Measurements from ENCODE around the gene TIPARP.

Gene TIPARP

GRCh38 chr3:156674046-156674910, at the start of gene TIPARP:
Gene TIPARP, plus strand, starts transcription at chr3:156674590. Its CDS starts 3,108 bp downstream, at chr3:156677698.
- Histone ChIP-seq H3K4me3 (ENCODE audit: low read depth in 1 of 2, low read length in 2 of 2) (peak within 1 kb of the TSS; percentile 84 to 86), H3K4me1 (ENCODE audit: control insufficient read depth in 1 of 2, insufficient read depth in 2 of 2, low read length in 2 of 2) (peaks cover 28 to 32% of the 10 kb centered on the region in 2 donors)

GRCh38 chr3:156626104-156626503, 48.3 kb upstream of the TIPARP start:
- Histone ChIP-seq H3K36me3 (ENCODE audit: control insufficient read depth in 1 of 2, insufficient read depth in 2 of 2, low read length in 2 of 2) (no peaks in the 10 kb centered on the region), H3K27ac (ENCODE audit: low read depth, low read length) (no peak overlapping the region), H3K27me3 (ENCODE audit: control insufficient read depth in 1 of 2, insufficient read depth in 2 of 2, low read length in 2 of 2) (no peaks in the 10 kb centered on the region)

More at GRCh38 chr3:156674046-156674910, at the start of gene TIPARP:
- H3K27me3 ChIP-seq (ENCODE audit: control insufficient read depth in 1 of 2, insufficient read depth in 2 of 2, low read length in 2 of 2), result no peaks in the 10 kb centered on the region
- peak within 1 kb of the TSS; percentile 97 for H3K27ac ChIP-seq (ENCODE audit: low read depth, low read length)
- H3K9ac ChIP-seq (ENCODE audit: low read depth in 1 of 2, low read length in 2 of 2), result peak within 1 kb of the TSS; percentile 85 to 90
- no peaks in the 10 kb centered on the region for H3K9me3 ChIP-seq (ENCODE audit: control insufficient read depth in 1 of 2, low read length in 2 of 2)
- peaks cover 8 to 16% of the 10 kb centered on the region in 2 donors for H3K36me3 ChIP-seq (ENCODE audit: control insufficient read depth in 1 of 2, insufficient read depth in 2 of 2, low read length in 2 of 2)

GRCh38 chr3:156627946-156628569, 46.3 kb upstream of the TIPARP start:
- no peak overlapping the region for H3K4me3 ChIP-seq (ENCODE audit: low read depth in 1 of 2, low read length in 2 of 2)
- H3K9me3 ChIP-seq (ENCODE audit: control insufficient read depth in 1 of 2, low read length in 2 of 2), result no peaks in the 10 kb centered on the region
- no peak overlapping the region for H3K27ac ChIP-seq (ENCODE audit: low read depth, low read length)
- no peaks in the 10 kb centered on the region for H3K36me3 ChIP-seq (ENCODE audit: control insufficient read depth in 1 of 2, insufficient read depth in 2 of 2, low read length in 2 of 2)
- H3K4me1 ChIP-seq (ENCODE audit: control insufficient read depth in 1 of 2, insufficient read depth in 2 of 2, low read length in 2 of 2), result peaks cover 2 to 4% of the 10 kb centered on the region in 2 donors
- no peak overlapping the region for H3K9ac ChIP-seq (ENCODE audit: low read depth in 1 of 2, low read length in 2 of 2)
- no peaks in the 10 kb centered on the region for H3K27me3 ChIP-seq (ENCODE audit: control insufficient read depth in 1 of 2, insufficient read depth in 2 of 2, low read length in 2 of 2)

More at GRCh38 chr3:156626104-156626503, 48.3 kb upstream of the TIPARP start:
- Histone ChIP-seq H3K9ac (ENCODE audit: low read depth in 1 of 2, low read length in 2 of 2) (no peak overlapping the region), H3K4me3 (ENCODE audit: low read depth in 1 of 2, low read length in 2 of 2) (no peak overlapping the region), H3K4me1 (ENCODE audit: control insufficient read depth in 1 of 2, insufficient read depth in 2 of 2, low read length in 2 of 2) (peaks cover 2 to 4% of the 10 kb centered on the region in 2 donors), H3K9me3 (ENCODE audit: control insufficient read depth in 1 of 2, low read length in 2 of 2) (no peaks in the 10 kb centered on the region)

- Histone ChIP-seq H3K27ac (ENCODE audit: low read depth, low read length) (no peak overlapping the region), H3K9me3 (ENCODE audit: control insufficient read depth in 1 of 2, low read length in 2 of 2) (no peaks in the 10 kb centered on the region)
Measured at GRCh38 chr3:156628836-156629618, 45.4 kb upstream of the TIPARP start.

DNA sequence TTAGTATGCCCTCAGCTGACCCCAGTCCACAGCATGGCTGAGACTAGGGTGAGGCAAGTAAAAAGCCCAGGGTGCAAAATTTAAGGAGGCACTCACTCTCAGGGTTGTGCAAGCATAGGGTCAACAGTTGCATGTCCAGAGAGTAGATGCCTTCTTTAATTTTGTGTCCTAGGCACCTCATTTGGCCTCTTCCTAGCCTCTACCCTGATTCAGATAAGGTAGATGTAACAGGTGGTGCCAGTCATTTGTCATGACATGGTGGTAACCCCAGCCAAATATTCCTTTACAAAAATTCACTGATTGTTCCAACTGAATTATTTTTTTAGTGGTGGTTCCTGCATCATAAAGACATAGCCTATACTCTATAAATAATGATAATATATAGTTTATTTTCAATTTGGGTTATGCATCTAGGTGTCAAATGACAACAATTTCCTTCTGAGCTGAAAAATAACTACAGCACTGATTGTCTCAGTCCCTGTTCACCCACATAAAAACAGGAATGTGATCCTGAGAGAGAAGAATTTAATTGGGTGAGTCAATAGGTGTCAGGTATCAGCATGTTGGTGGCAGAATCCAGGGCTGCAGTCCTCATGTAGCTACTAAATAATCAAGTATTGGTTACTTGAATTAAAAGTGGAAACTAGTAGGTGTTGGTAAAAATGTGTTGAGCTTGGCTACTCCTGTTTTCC, 44.2 kb upstream of the TIPARP start:
- Histone ChIP-seq H3K9me3 (ENCODE audit: control insufficient read depth in 1 of 2, low read length in 2 of 2) (no peaks in the 10 kb centered on the region), H3K27ac (ENCODE audit: low read depth, low read length) (no peak overlapping the region), H3K27me3 (ENCODE audit: control insufficient read depth in 1 of 2, insufficient read depth in 2 of 2, low read length in 2 of 2) (no peaks in the 10 kb centered on the region)

More at GRCh38 chr3:156628836-156629618, 45.4 kb upstream of the TIPARP start:
- no peak overlapping the region for H3K9ac ChIP-seq (ENCODE audit: low read depth in 1 of 2, low read length in 2 of 2)
- no peak overlapping the region for H3K4me3 ChIP-seq (ENCODE audit: low read depth in 1 of 2, low read length in 2 of 2)
- H3K4me1 ChIP-seq (ENCODE audit: control insufficient read depth in 1 of 2, insufficient read depth in 2 of 2, low read length in 2 of 2), result peaks cover under 1 to 4% of the 10 kb centered on the region in 2 donors
- no peaks in the 10 kb centered on the region for H3K27me3 ChIP-seq (ENCODE audit: control insufficient read depth in 1 of 2, insufficient read depth in 2 of 2, low read length in 2 of 2)
- H3K36me3 ChIP-seq (ENCODE audit: control insufficient read depth in 1 of 2, insufficient read depth in 2 of 2, low read length in 2 of 2), result no peaks in the 10 kb centered on the region

DNA sequence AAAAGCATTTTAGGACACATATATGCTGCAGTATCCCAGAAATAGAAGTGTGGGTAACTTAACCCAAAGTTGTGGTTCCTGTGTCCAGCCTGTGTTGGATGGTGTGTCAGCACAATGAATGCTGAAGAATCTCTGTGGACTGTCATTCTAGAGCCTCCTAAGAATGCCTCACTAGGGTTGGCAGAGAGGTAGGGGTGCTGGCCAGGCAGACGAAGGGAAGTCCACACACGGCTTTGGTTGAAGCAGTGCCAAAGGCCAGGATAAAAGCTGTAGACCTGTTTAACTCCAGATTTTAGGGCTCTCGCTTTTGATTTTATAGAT, 43.7 kb upstream of the TIPARP start:
- Histone ChIP-seq H3K4me1 (ENCODE audit: control insufficient read depth in 1 of 2, insufficient read depth in 2 of 2, low read length in 2 of 2) (peaks cover 0 to 4% of the 10 kb centered on the region in 2 donors), H3K4me3 (ENCODE audit: low read depth in 1 of 2, low read length in 2 of 2) (no peak overlapping the region), H3K36me3 (ENCODE audit: control insufficient read depth in 1 of 2, insufficient read depth in 2 of 2, low read length in 2 of 2) (no peaks in the 10 kb centered on the region), H3K27me3 (ENCODE audit: control insufficient read depth in 1 of 2, insufficient read depth in 2 of 2, low read length in 2 of 2) (no peaks in the 10 kb centered on the region), H3K9ac (ENCODE audit: low read depth in 1 of 2, low read length in 2 of 2) (no peak overlapping the region), H3K27ac (ENCODE audit: low read depth, low read length) (no peak overlapping the region), H3K9me3 (ENCODE audit: control insufficient read depth in 1 of 2, low read length in 2 of 2) (no peaks in the 10 kb centered on the region)

More for the DNA sequence above, 44.2 kb upstream of the TIPARP start:
- Histone ChIP-seq H3K4me3 (ENCODE audit: low read depth in 1 of 2, low read length in 2 of 2) (no peak overlapping the region), H3K9ac (ENCODE audit: low read depth in 1 of 2, low read length in 2 of 2) (no peak overlapping the region), H3K4me1 (ENCODE audit: control insufficient read depth in 1 of 2, insufficient read depth in 2 of 2, low read length in 2 of 2) (peaks cover 0 to 4% of the 10 kb centered on the region in 2 donors), H3K36me3 (ENCODE audit: control insufficient read depth in 1 of 2, insufficient read depth in 2 of 2, low read length in 2 of 2) (no peaks in the 10 kb centered on the region)

DNA sequence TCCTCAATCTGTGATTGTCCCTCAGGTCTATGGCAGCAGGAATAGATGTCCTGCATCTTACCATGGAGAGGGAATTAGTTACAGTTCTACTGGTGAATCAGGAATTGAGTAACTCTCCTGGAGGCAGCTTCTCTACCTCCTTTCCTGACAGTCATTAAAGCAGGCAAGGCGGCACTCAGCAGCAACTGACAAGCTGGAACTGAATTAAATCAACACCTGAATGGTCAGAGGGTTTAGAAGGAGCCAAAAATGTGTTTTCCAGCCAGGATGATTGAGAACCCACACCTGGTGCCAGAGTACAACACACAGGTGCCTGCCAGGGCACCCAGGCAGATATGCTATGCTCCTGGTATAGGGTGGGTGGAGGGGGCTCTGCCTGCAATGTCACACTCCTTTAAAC, 43.1 kb upstream of the TIPARP start:
- Histone ChIP-seq H3K9ac (ENCODE audit: low read depth in 1 of 2, low read length in 2 of 2) (no peak overlapping the region), H3K27ac (ENCODE audit: low read depth, low read length) (no peak overlapping the region), H3K27me3 (ENCODE audit: control insufficient read depth in 1 of 2, insufficient read depth in 2 of 2, low read length in 2 of 2) (no peaks in the 10 kb centered on the region), H3K36me3 (ENCODE audit: control insufficient read depth in 1 of 2, insufficient read depth in 2 of 2, low read length in 2 of 2) (no peaks in the 10 kb centered on the region), H3K4me3 (ENCODE audit: low read depth in 1 of 2, low read length in 2 of 2) (no peak overlapping the region), H3K4me1 (ENCODE audit: control insufficient read depth in 1 of 2, insufficient read depth in 2 of 2, low read length in 2 of 2) (peaks cover 0 to 4% of the 10 kb centered on the region in 2 donors), H3K9me3 (ENCODE audit: control insufficient read depth in 1 of 2, low read length in 2 of 2) (no peaks in the 10 kb centered on the region)

GRCh38 chr3:156632601-156633000, 41.8 kb upstream of the TIPARP start:
- Histone ChIP-seq H3K27me3 (ENCODE audit: control insufficient read depth in 1 of 2, insufficient read depth in 2 of 2, low read length in 2 of 2) (no peaks in the 10 kb centered on the region), H3K4me1 (ENCODE audit: control insufficient read depth in 1 of 2, insufficient read depth in 2 of 2, low read length in 2 of 2) (peaks cover 0 to 4% of the 10 kb centered on the region in 2 donors), H3K27ac (ENCODE audit: low read depth, low read length) (no peak overlapping the region), H3K9ac (ENCODE audit: low read depth in 1 of 2, low read length in 2 of 2) (no peak overlapping the region), H3K4me3 (ENCODE audit: low read depth in 1 of 2, low read length in 2 of 2) (no peak overlapping the region), H3K9me3 (ENCODE audit: control insufficient read depth in 1 of 2, low read length in 2 of 2) (no peaks in the 10 kb centered on the region), H3K36me3 (ENCODE audit: control insufficient read depth in 1 of 2, insufficient read depth in 2 of 2, low read length in 2 of 2) (no peaks in the 10 kb centered on the region)

DNA sequence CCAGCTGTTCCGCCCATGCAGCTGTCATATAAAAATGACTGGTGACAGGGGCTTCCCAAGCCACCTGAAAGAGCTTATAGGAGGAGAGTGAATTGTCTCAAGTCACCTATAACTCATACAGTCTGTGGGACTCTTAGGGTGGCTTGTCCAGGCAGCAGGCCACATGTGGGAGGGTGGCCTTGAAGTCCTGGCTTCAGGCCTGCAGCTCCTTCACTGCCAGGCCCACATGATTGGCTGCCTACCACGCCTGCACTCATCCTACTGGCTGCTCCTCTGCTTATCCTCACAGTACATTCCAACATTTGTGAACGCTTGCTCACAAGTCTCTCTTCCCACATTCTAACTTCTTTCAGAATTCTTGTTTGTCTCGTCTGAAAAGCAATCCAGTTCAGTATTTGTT, 41.1 kb upstream of the TIPARP start:
- Histone ChIP-seq H3K9me3 (ENCODE audit: control insufficient read depth in 1 of 2, low read length in 2 of 2) (no peaks in the 10 kb centered on the region), H3K9ac (ENCODE audit: low read depth in 1 of 2, low read length in 2 of 2) (no peak overlapping the region), H3K27ac (ENCODE audit: low read depth, low read length) (no peak overlapping the region), H3K4me1 (ENCODE audit: control insufficient read depth in 1 of 2, insufficient read depth in 2 of 2, low read length in 2 of 2) (no peaks in the 10 kb centered on the region), H3K27me3 (ENCODE audit: control insufficient read depth in 1 of 2, insufficient read depth in 2 of 2, low read length in 2 of 2) (no peaks in the 10 kb centered on the region), H3K36me3 (ENCODE audit: control insufficient read depth in 1 of 2, insufficient read depth in 2 of 2, low read length in 2 of 2) (no peaks in the 10 kb centered on the region), H3K4me3 (ENCODE audit: low read depth in 1 of 2, low read length in 2 of 2) (no peak overlapping the region)
